Prostate gland (tissue), 2 donors: ENCODE results near the gene STXBP6.

Experiments used
- POLR2A ChIP-seq: fragments of 450-650 bp; IDR thresholded peaks from one replicate; pipeline ENCODE4 v1.6.1; 2016; ENCODE audit warnings: antibody characterized with exemption, mild to moderate bottlenecking
- TF ChIP-seq, protein P1 (sequence below), 4 experiments: fragments of 200-600 bp in 2 of 4; fragments of 450-650 bp in 2 of 4; sonication (generic) in 2 of 4; IDR thresholded peaks; 1 replicate in 3 of 4; 2 replicates in 1 of 4; pipeline ENCODE4 v1.5.1; 2016 to 2019; ENCODE audit warnings: antibody characterized with exemption in 4 of 4, mild to moderate bottlenecking in 2 of 4, moderate library complexity in 2 of 4

DNA sequence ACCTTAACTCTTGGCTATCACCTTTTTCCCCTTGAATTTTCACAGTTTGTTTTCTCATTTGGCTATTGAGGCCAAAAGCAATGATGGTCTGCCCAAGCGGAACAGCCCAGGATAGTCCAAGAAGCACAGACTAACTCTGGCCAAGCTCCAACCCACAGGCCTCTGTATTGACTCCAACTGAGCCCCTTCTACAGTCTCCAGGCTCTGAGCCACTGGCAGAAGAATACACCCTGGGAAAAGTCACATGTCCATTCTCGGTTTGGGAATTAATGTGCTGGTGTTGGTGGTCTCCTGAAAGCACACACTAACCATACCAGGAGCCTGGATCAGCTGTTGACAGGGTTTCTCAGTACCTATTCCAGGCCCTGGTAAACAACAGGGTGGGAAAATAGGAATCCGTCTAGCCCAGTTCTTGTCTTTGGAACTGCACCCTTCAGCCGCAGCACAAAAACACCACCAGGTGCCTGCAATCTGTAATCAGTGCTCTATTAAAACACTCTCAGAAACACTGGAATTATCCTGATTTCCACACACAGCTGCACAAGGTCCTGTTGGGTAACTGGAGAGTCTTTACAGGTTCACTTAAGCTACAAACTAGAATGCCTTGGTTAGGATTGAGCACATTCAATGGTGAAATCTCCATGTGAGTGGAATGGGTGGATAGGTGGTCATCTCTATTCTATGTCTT is 63.6 kb downstream of the STXBP6 start:
- TF ChIP-seq POLR2A: no peak
- TF ChIP-seq, protein P1, sequence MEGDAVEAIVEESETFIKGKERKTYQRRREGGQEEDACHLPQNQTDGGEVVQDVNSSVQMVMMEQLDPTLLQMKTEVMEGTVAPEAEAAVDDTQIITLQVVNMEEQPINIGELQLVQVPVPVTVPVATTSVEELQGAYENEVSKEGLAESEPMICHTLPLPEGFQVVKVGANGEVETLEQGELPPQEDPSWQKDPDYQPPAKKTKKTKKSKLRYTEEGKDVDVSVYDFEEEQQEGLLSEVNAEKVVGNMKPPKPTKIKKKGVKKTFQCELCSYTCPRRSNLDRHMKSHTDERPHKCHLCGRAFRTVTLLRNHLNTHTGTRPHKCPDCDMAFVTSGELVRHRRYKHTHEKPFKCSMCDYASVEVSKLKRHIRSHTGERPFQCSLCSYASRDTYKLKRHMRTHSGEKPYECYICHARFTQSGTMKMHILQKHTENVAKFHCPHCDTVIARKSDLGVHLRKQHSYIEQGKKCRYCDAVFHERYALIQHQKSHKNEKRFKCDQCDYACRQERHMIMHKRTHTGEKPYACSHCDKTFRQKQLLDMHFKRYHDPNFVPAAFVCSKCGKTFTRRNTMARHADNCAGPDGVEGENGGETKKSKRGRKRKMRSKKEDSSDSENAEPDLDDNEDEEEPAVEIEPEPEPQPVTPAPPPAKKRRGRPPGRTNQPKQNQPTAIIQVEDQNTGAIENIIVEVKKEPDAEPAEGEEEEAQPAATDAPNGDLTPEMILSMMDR (IDR thresholded peaks at IDR 0.05): no peak
